Measurements from ENCODE around the gene DCAF15. TPM values are rescaled to one million over a fixed set of nuclear protein-coding genes. Genes with fewer than 3 reads are reported as not detected.

Gene DCAF15
- total RNA-seq, 1 donor from 2014 or later, result 6.3 TPM

GRCh38 chr19:13908674-13909073 lies 43.6 kb upstream of the DCAF15 start:
- no peak overlapping the region for H3K4me3 ChIP-seq (ENCODE audit: low read depth, low read length)
- DNase-seq (ENCODE audit: low read depth) (no peak), FAIRE-seq (no peak)
- H3K27me3 ChIP-seq (ENCODE audit: control insufficient read depth, insufficient read depth, low read length), result no peaks in the 10 kb centered on the region
- peaks cover 10% of the 10 kb centered on the region for H3K36me3 ChIP-seq (ENCODE audit: control insufficient read depth, insufficient read depth, low read length)
- no peak for TF ChIP-seq CTCF (IDR thresholded peaks at IDR 0.05; ENCODE audit: insufficient read depth, low read length, severe bottlenecking)

DNA sequence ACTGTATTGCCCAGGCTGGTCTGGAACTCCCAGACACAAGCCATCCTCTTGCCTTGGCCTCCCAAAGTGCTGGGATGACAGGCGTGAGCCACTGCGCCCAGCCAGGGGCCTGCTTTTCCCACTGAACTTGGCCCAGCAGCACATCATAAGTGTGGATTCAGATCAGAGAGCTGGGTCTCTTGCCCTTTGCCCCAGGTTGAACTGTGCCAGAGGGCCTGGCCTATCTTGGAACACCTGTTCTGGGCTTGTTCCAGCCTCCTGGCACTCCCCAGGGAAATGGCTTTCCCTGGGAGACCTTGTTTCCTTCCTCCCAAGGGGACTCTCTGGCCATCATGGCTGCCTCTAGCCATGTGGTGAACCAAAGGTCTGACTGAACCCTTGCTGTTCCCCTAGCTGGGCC lies 42.9 kb upstream of the DCAF15 start:
- DNase-seq (ENCODE audit: low read depth), result no peak
- TF ChIP-seq CTCF (IDR thresholded peaks at IDR 0.05; ENCODE audit: insufficient read depth, low read length, severe bottlenecking), result no peak

GRCh38 chr19:13913352-13913751 lies 39.0 kb upstream of the DCAF15 start:
- no peak for FAIRE-seq
- peaks cover 14% of the 10 kb centered on the region for H3K36me3 ChIP-seq (ENCODE audit: control insufficient read depth, insufficient read depth, low read length)
- TF ChIP-seq CTCF (IDR thresholded peaks at IDR 0.05; ENCODE audit: insufficient read depth, low read length, severe bottlenecking), result no peak
- no peak overlapping the region for H3K4me3 ChIP-seq (ENCODE audit: low read depth, low read length)
- H3K27me3 ChIP-seq (ENCODE audit: control insufficient read depth, insufficient read depth, low read length), result no peaks in the 10 kb centered on the region
- DNase-seq (ENCODE audit: low read depth), result no peak

More for the DNA sequence above, 42.9 kb upstream of the DCAF15 start:
- H3K4me3 ChIP-seq (ENCODE audit: low read depth, low read length), result no peak overlapping the region
- H3K36me3 ChIP-seq (ENCODE audit: control insufficient read depth, insufficient read depth, low read length), result peaks cover 10% of the 10 kb centered on the region
- no peak for FAIRE-seq
- H3K27me3 ChIP-seq (ENCODE audit: control insufficient read depth, insufficient read depth, low read length), result no peaks in the 10 kb centered on the region

DNA sequence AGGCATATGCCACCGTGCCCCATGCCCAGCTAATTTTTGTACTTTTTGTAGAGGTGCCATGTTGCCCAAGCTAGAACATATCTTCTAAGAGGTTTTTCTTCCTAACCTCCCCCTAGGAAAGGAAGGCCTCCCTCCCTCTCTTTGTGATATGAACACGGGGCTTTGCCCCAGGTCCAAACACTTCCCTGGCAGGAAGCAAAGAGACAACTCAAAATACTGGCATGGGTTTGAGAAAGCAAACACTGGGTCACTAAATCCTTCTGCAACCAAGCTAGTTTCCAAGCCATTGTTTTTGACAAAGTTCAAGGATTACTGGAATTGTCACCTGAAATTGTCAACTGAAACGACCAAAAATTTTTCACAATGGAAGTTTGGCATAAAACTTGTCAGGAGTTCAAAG lies 37.5 kb upstream of the DCAF15 start:
- no peak for DNase-seq (ENCODE audit: low read depth)
- H3K36me3 ChIP-seq (ENCODE audit: control insufficient read depth, insufficient read depth, low read length), result peaks cover 21% of the 10 kb centered on the region
- FAIRE-seq, result no peak
- no peak for TF ChIP-seq CTCF (IDR thresholded peaks at IDR 0.05; ENCODE audit: insufficient read depth, low read length, severe bottlenecking)
- no peaks in the 10 kb centered on the region for H3K27me3 ChIP-seq (ENCODE audit: control insufficient read depth, insufficient read depth, low read length)
- no peak overlapping the region for H3K4me3 ChIP-seq (ENCODE audit: low read depth, low read length)

DNA sequence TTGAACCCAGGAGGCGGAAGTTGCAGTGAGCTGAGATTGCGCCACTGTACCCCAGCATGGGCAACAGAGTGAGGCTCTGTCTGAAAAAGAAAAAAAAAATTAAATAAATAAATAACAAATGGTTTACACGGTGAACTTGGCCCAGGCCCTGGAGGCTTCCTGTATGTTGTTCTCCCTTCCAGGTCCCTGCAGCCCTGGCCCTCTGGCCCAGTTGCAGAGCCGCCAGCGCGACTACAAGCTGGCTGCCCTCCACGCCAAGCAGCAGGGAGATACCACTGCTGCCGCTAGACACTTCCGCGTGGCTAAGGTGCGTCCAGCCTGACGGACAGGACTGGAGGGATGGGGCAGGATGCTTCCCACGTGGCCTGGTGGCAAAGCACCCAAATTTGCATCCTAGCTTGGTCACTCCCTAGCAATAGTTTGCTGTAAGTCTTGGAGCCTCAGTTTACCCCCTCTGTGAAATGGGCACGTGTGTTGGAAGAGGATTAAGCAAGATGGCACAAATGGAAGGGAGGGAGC lies 34.4 kb upstream of the DCAF15 start:
- no peaks in the 10 kb centered on the region for H3K27me3 ChIP-seq (ENCODE audit: control insufficient read depth, insufficient read depth, low read length)
- TF ChIP-seq CTCF (IDR thresholded peaks at IDR 0.05; ENCODE audit: insufficient read depth, low read length, severe bottlenecking), result no peak
- DNase-seq (ENCODE audit: low read depth) (no peak), FAIRE-seq (no peak)
- no peak overlapping the region for H3K4me3 ChIP-seq (ENCODE audit: low read depth, low read length)
- H3K36me3 ChIP-seq (ENCODE audit: control insufficient read depth, insufficient read depth, low read length), result peaks cover 40% of the 10 kb centered on the region

GRCh38 chr19:13918726-13919411 lies 33.4 kb upstream of the DCAF15 start:
- Histone ChIP-seq H3K4me3 (ENCODE audit: low read depth, low read length) (no peak overlapping the region), H3K36me3 (ENCODE audit: control insufficient read depth, insufficient read depth, low read length) (peaks cover 40% of the 10 kb centered on the region), H3K27me3 (ENCODE audit: control insufficient read depth, insufficient read depth, low read length) (no peaks in the 10 kb centered on the region)
- no peak for FAIRE-seq
- TF ChIP-seq CTCF (IDR thresholded peaks at IDR 0.05; ENCODE audit: insufficient read depth, low read length, severe bottlenecking), result no peak
- DNase-seq (ENCODE audit: low read depth), result no peak
